ENCODE results near the gene THAP10.
A peak's percentile ranks its signal among the peaks of the same experiment; 100 is the strongest.

Gene THAP10

DNA sequence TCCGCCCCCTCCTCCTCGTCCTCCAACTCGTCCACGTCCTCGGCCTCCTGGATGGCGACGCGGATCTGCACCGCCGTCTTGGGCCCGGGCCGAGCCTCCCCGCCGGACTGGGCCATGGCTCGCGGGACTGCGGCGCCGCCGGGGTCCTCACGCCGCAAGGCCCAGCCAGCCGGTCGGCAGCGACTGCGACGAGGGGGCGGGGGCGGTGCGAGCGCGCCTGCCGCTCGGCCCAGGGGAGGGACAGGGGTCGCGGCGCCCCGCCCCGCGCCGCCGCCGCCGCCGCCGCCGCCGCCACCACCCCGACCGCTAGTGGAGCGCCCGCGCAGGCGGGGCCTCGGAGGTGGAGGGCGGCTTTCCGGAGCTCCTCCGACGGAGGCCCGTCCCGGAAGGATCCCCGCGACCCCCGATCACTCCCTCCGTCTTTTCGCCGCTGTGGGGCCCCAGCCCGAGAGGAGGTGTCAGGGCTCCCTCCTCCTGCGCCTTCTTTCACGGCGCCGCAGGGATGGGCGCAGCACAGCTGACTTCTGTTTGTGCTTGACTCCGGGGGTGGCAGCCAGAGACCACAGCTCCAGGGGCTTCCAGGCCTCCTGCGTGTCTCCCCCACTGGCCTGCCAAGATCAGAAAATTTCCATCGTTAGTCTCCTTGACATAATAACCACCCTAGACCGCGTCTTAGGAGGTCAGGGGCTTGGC, 38.1 kb downstream of the THAP10 start, which contains the start of gene LARP6:
Gene LARP6, minus strand, starts transcription at position 185 of the 693 bp plus-strand sequence. Its CDS starts 69 bp downstream, at position 116.
- DNase-seq (ENCODE audit: low spot score) = peak; percentile 35

DNA sequence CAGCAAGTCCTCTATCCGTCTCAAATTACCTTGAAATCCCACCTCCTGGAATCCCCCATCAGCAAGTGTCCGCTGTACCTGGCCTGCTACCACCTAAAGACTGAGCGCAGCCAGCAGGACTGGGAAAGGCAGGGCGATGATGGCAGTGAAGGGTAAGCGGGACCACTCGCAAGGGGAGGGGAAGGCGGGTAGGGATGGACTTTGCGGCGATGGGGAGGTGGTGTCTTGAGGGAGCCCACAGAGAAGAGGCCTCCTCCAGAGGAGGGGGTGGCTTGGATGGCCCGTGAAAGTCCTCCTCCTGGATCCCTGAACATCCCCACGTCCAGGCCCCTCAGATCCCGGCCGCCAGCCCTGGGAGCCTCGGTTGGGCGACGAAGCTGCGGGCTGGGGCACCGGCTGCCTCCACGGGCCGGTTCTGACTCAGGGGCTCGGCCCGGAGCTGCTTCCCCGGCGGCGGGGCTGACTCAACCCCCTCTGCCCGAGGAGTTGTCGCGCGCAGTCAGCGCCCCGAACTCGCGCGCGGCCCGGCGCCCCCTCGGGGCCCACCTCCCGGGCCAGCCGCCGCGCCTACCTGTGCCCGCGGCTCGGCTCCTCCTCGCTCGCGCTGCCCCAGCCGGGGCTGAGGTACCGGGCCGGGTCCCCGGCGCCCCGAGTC, 38.8 kb downstream of the THAP10 start:
- peak; percentile 26 for DNase-seq (ENCODE audit: low spot score)

DNA sequence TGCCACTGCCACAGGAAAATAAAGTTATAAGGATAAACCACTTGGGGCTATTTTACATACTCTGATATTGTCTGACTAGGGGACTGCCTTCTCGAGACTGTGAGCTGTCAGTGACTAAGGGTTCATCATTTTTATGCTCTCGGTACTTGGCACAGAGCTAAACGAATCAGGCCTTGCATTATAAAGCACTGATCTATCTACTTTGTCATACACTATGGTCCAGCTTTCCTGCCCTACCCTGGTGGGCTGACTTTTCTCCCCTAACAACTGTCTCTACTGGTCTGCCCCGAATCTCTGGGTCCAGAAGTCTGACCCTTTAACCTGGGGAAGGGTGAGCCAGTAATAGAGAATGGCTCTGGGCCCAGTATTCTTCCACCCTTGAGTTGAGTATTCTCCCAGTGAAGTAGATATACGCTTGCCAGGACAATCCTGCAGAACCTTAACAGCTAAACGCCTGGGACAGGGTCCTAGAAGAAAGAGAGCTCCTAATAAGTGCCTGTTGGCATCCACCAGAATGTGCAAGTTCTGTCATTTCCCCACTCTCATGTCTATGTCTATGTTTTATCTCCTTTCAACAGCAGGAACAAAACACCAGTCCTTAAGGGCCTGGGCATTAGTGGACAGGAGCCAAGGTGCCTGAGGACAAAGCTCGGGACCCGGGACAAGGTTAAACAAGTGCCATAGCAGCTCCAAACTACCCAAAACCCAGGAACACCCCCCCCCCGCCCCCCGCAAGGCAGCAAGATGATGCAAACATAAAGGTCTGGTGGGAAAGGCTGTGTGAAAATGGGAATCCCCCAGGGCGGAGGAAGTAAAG, 39.5 kb downstream of the THAP10 start:
- DNase-seq (ENCODE audit: low spot score) = peak; percentile 41

DNA sequence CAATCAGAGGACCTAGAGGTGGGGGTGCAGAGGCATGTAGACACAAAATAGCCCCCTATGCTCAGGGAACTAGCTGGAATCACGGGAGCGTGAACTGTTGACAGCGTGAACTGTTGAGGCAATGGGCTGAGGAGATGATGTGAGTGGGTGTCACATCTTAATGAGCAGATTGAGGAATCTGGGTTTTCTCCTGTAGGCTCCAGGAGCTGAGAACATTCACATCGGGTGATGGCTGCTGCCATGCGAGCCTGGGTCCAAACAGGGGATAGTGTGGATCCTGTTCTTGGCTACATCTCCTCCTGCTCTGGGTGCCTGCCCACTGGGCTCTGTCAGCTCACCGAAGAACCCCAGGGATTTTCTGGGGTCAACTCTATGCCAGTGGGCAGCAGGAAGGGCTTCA, 40.3 kb downstream of the THAP10 start:
- DNase-seq (ENCODE audit: low spot score) = no peak

DNA sequence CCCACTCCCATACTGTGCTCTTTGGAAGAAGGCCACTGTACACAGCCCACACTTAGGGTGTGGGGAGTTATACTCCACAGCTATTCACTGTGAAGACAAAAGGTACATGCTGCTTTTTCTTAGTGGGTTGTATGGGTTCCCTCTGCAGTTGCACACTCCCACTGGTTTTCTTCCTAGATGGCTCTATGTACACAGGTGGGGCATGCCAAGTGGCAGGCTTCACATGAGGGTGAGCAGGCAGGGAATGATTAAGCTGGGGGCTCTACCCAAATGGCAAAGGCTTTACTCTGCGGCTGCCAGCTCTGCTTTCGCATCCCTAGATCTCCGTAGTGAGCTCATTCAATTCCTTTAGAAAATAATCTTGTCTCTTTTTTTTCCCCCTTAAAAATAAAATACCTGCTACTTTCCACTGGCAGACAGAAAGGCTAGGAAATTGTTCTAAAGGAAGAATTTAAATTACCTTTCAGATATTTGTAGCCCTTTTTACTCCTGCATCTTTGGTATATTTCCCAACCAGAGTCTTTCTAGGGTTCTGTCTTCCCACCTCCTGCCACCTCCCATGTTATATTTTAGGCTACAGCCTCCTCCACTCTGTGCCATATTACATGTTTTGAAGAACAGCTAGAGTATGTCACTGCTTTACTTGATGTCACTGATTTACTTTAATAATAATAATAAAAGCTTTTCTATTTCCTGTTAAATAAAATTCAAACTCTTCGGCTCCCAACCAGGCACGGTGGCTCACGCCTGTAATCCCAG, 46.5 kb downstream of the THAP10 start:
- DNase-seq (ENCODE audit: low spot score) = no peak

DNA sequence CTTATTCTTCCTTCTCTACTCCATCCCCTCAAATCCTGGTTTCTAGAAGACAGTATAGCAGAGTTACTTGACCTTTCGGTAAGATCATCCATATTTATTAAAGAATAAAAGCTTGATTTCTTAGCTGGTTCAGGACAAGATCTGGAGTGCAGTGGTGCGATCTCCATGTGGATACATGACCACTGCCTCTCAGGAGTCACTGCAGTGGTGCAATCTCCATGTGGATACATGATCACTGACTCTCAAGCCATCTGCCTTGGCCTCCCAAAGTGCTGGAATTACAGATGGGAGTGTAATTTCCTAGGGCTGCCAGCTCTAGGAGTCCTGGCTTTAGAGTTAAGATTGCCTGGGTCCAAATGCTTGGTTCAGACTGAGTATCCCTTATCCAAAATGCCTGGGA, 54.8 kb downstream of the THAP10 start:
- DNase-seq (ENCODE audit: low spot score) = no peak

GRCh38 chr15:70835841-70836240, 56.4 kb downstream of the THAP10 start:
- no peak for DNase-seq (ENCODE audit: low spot score)

DNA sequence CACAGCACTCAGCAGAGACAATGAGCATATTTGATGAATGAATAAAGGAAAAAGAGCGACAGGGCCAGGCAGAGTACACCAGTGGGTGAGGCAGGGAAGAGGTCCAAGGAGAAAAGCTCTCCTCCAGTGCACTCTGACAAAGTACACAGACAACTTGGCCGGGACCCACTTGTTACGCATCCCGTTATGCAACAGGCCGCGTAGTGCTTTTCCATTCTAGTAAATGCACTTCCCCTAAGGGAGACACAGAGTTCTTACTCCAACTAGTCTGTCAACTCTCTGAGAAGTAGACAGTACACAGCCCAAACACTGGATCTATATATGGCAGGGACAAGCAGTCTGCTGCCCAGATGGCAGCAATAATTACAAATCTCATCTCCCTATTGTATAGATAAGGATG, 56.8 kb downstream of the THAP10 start:
- DNase-seq (ENCODE audit: low spot score) = no peak

DNA sequence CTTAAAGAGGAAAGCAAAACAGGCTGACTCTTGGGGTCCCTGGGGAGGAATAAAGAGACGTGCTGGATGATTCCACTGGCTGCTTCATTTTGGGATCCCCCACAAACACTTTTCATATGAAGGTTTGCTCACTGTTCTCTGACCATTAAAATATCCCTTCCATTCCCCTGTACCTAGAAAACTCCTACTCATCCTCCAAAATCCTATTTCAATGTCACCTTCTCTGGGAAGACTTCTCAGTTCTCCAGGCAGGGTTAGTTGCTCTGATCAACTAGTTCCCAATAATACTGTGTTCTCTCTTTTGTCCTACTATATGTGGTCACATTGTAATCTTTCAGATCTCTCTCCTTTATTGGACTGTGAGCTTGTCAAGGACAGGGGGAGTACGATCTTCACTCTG, 57.2 kb downstream of the THAP10 start:
- no peak for DNase-seq (ENCODE audit: low spot score)

GRCh38 chr15:70833861-70834765, 58.1 kb downstream of the THAP10 start:
- no peak for DNase-seq (ENCODE audit: low spot score)

GRCh38 chr15:70833422-70833821, 58.8 kb downstream of the THAP10 start:
- DNase-seq (ENCODE audit: low spot score) = no peak

DNA sequence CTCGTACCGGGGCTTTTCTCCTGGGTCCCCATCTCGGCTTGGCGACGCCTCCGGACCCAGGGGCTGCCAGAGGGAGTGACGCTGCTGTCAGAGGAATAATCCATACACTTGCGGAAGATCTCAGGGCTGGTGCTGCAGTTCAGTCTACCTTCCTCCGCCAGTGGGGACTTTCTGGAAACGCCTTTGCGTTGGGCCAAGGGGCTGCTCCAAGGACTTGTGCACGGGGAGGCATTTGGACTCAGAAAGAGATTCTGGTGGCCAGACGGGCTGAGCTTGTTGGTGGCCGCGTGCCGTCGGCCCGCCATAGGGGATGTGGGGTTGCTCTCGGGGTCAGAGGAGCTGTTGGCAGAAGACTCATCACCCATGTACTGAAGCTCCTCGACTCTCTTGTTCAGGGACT, 60.1 kb downstream of the THAP10 start:
- no peak for DNase-seq (ENCODE audit: low spot score)
